H9 (cell line): Measurements from ENCODE around the gene TLE5. TPM values are rescaled to one million over a fixed set of nuclear protein-coding genes. Genes with fewer than 3 reads are reported as not detected.

Source experiments
- DNase-seq: peaks from one replicate; pipeline ENCODE4 v3.0.0-alpha.2; 2017
- H2AFZ ChIP-seq: one replicate; pipeline ENCODE4 v1.6.1; 2013; ENCODE audit warnings: mild to moderate bottlenecking, low read length, control low read depth, moderate library complexity
- H2AK5ac ChIP-seq: 2 replicates; pipeline ENCODE4 v1.6.1; 2013; ENCODE audit warnings: low read length, control low read depth, mixed read lengths; ENCODE audit not compliant: insufficient read length
- H2BK120ac ChIP-seq: one replicate; pipeline ENCODE4 v1.6.1; 2013; ENCODE audit warnings: low read depth, mild to moderate bottlenecking, low read length, control low read depth, inconsistent platforms; ENCODE audit not compliant: poor library complexity, severe bottlenecking
- H2BK12ac ChIP-seq: 2 replicates; pipeline ENCODE4 v1.6.1; 2013; ENCODE audit warnings: low read length, control low read depth, mixed read lengths, low read depth; ENCODE audit not compliant: insufficient read length
- H2BK15ac ChIP-seq: 2 replicates; pipeline ENCODE4 v1.6.1; 2013; ENCODE audit warnings: low read depth, low read length, control low read depth
- H2BK20ac ChIP-seq: one replicate; pipeline ENCODE4 v1.6.1; 2013; ENCODE audit warnings: low read depth, mild to moderate bottlenecking, low read length, control low read depth, inconsistent platforms; ENCODE audit not compliant: poor library complexity, severe bottlenecking
- H2BK5ac ChIP-seq: 2 replicates; pipeline ENCODE4 v1.6.1; 2013; ENCODE audit warnings: low read length, control low read depth, mixed read lengths; ENCODE audit not compliant: insufficient read length
- H3K14ac ChIP-seq: 2 replicates; pipeline ENCODE4 v1.6.1; 2013; ENCODE audit warnings: low read length, control low read depth; ENCODE audit not compliant: insufficient read depth
- H3K18ac ChIP-seq: 2 replicates; pipeline ENCODE4 v1.6.1; 2013; ENCODE audit warnings: low read depth, mild to moderate bottlenecking, mixed read lengths, low read length, control low read depth; ENCODE audit not compliant: insufficient read length
- H3K23ac ChIP-seq: 2 replicates; pipeline ENCODE4 v1.6.1; 2013; ENCODE audit warnings: low read length, control low read depth, mixed read lengths, low read depth; ENCODE audit not compliant: insufficient read length
- H3K23me2 ChIP-seq: 2 replicates; pipeline ENCODE4 v1.6.1; 2013; ENCODE audit warnings: low read depth, mild to moderate bottlenecking, mixed read lengths, low read length, control low read depth; ENCODE audit not compliant: insufficient read length, poor library complexity, severe bottlenecking
- H3K27ac ChIP-seq: 2 replicates; pipeline ENCODE4 v1.5.1; 2013; ENCODE audit warnings: low read length, control low read depth, mixed read lengths, low read depth; ENCODE audit not compliant: insufficient read length
- H3K27me3 ChIP-seq: 2 replicates; pipeline ENCODE4 v1.6.1; 2013; ENCODE audit warnings: low read length, control low read depth, inconsistent platforms; ENCODE audit not compliant: insufficient read depth
- H3K4ac ChIP-seq: 2 replicates; pipeline ENCODE4 v1.6.1; 2013; ENCODE audit warnings: low read depth, mild to moderate bottlenecking, control low read depth, inconsistent platforms, low read length, moderate library complexity
- H3K4me1 ChIP-seq: 2 replicates; pipeline ENCODE4 v1.6.1; 2013; ENCODE audit warnings: low read length, control low read depth, inconsistent platforms; ENCODE audit not compliant: insufficient read depth
- H3K4me2 ChIP-seq: 2 replicates; pipeline ENCODE4 v1.6.1; 2013; ENCODE audit warnings: low read length, control low read depth, mixed read lengths; ENCODE audit not compliant: insufficient read length, insufficient read depth
- H3K56ac ChIP-seq: 2 replicates; pipeline ENCODE4 v1.6.1; 2013; ENCODE audit warnings: low read depth, mild to moderate bottlenecking, mixed read lengths, low read length, control low read depth; ENCODE audit not compliant: insufficient read length
- H3K79me1 ChIP-seq: 2 replicates; pipeline ENCODE4 v1.6.1; 2013; ENCODE audit warnings: low read depth, mild to moderate bottlenecking, moderate library complexity, low read length, control low read depth, inconsistent platforms; ENCODE audit not compliant: insufficient read depth, poor library complexity, severe bottlenecking
- H3K79me2 ChIP-seq: 2 replicates; pipeline ENCODE4 v1.6.1; 2013; ENCODE audit warnings: low read length, control low read depth, inconsistent platforms; ENCODE audit not compliant: insufficient read depth
- H3K9ac ChIP-seq: 2 replicates; pipeline ENCODE4 v1.6.1; 2013; ENCODE audit warnings: low read length, control low read depth, mixed read lengths; ENCODE audit not compliant: insufficient read length; ENCODE audit errors: extremely low read depth
- H3K9me3 ChIP-seq: one replicate; pipeline ENCODE4 v1.6.1; 2013; ENCODE audit warnings: low read depth, low read length, inconsistent platforms; ENCODE audit not compliant: control insufficient read depth
- H3T11ph ChIP-seq: one replicate; pipeline ENCODE4 v1.6.1; 2013; ENCODE audit warnings: mild to moderate bottlenecking, low read length, control low read depth, inconsistent platforms
- H4K20me1 ChIP-seq: one replicate; pipeline ENCODE4 v1.6.1; 2013; ENCODE audit not compliant: control insufficient read depth, insufficient read length, insufficient read depth
- H4K5ac ChIP-seq: 2 replicates; pipeline ENCODE4 v1.6.1; 2013; ENCODE audit warnings: low read depth, mild to moderate bottlenecking, mixed read lengths, low read length, control low read depth; ENCODE audit not compliant: insufficient read length
- H4K8ac ChIP-seq: replicated peaks from 2 replicates; pipeline ENCODE4 v1.6.1; 2013; ENCODE audit warnings: low read length, control low read depth, mixed read lengths, low read depth; ENCODE audit not compliant: insufficient read length
- H4K91ac ChIP-seq: 2 replicates; pipeline ENCODE4 v1.6.1; 2013; ENCODE audit warnings: low read depth, mild to moderate bottlenecking, moderate library complexity, mixed read lengths, low read length, control low read depth; ENCODE audit not compliant: insufficient read length
- H3K27ac Mint-ChIP-seq, 3 experiments: 2 replicates in 2 of 3; 3 replicates in 1 of 3; pipeline ENCODE4 v1.8.0; 2020 to 2021; ENCODE audit warnings: mixed read lengths in 3 of 3, mild to moderate bottlenecking in 1 of 3, moderate library complexity in 1 of 3
- H3K27me3 Mint-ChIP-seq: 2 replicates; pipeline ENCODE4 v1.8.0; 2021; ENCODE audit warnings: low read depth, mild to moderate bottlenecking, moderate library complexity, mixed read lengths
- H3K36me3 Mint-ChIP-seq, 3 experiments: 2 replicates in 2 of 3; 3 replicates in 1 of 3; pipeline ENCODE4 v1.8.0; 2020 to 2021; ENCODE audit warnings: low read depth in 3 of 3, mixed read lengths in 3 of 3; ENCODE audit not compliant: insufficient read depth in 1 of 3
- H3K4me1 Mint-ChIP-seq, 2 experiments: 2 replicates each; pipeline ENCODE4 v1.8.0; 2020; ENCODE audit warnings: mixed read lengths in 2 of 2
- H3K4me3 Mint-ChIP-seq, 2 experiments: 2 replicates in 1 of 2; 3 replicates in 1 of 2; pipeline ENCODE4 v1.8.0; 2020 to 2021; ENCODE audit warnings: mild to moderate bottlenecking in 2 of 2, mixed read lengths in 2 of 2, moderate library complexity in 1 of 2
- H3K9me3 Mint-ChIP-seq, 2 experiments: 2 replicates in 1 of 2; 3 replicates in 1 of 2; pipeline ENCODE4 v1.8.0; 2020; ENCODE audit warnings: mild to moderate bottlenecking in 2 of 2, mixed read lengths in 2 of 2, moderate library complexity in 1 of 2
- WGBS: extraction: QIAGEN DNeasy Blood & Tissue Kit; methylation state at CpG from one replicate; pipeline ENCODE4 v1.1.7; 2013; ENCODE audit warnings: missing lambda C conversion rate, low lambda C conversion rate, mixed read lengths; ENCODE audit not compliant: insufficient read length; ENCODE audit errors: extremely low coverage; 5-methylcytosine and 5-hydroxymethylcytosine counted together
- total RNA-seq: library from RNA; stranded (reverse); gene quantifications from 2 replicates; pipeline ENCODE4 v1.2.1, GENCODE V29; 2021
- TF ChIP-seq, protein P1 (sequence below): fragments of 200-600 bp; sonication (generic); conservative IDR thresholded peaks from 3 replicates; pipeline ENCODE4 v1.8.0; 2021; ENCODE audit warnings: antibody characterized with exemption, mild to moderate bottlenecking

Gene TLE5
- total RNA-seq, 1 experiment from 2014 or later, result 221 TPM

DNA sequence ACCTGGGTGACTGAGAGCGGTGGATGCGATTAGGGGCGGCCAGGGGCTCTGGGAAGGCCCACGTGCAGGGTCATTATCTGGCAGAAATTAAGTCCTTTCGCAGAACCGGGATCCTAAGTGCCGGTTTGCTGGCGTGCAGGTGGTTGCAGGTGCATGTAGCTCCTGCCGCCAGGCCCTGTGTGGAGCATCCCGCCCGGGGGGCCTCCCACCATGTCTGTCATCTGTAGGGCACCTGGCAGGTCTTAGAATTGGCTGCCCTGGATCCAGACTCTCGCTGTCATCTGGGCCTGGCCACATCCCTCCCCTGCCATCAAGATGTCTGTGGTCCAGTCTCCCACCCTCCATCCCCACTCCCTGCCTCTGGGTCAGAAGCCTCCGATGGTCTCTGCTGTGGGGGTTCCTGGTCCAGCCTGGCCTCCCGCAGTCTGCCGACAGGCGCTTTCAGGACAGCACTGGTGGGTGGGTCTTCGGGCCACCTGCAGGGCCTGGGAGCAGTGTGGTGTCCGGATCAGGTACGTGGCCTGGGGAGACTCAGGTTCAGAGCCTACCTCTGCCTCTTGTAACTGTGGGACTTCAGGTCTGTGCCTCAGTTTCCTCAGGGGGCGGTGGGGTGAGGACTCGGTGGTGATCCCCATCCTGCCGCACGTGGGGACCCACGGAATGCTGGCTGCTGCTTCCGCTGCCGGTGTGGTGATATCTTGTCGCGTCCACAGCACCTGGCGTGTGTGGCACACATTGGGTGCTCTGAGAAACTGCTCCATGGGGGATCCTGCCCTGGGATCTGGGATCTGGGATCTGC lies 37.3 kb upstream of the TLE5 start:
- no peak overlapping the region for H3T11ph ChIP-seq
- no peak overlapping the region for H2BK20ac ChIP-seq
- no peaks in the 10 kb centered on the region for H3K27me3 ChIP-seq
- H3K79me2 ChIP-seq, result peaks cover 26% of the 10 kb centered on the region; the same call in 1 of the 2 replicates
- no peak overlapping the region for H3K14ac ChIP-seq
- Mint-ChIP-seq H3K36me3 (no peaks in the 10 kb centered on the region), H3K4me3 (no peak overlapping the region), H3K27ac (peak overlapping the region in 1 of 3 experiments; percentile 7; a peak in 2 of 7 replicates), H3K27me3 (no peaks in the 10 kb centered on the region), H3K9me3 (no peaks in the 10 kb centered on the region), H3K4me1 (peaks cover 16 to 23% of the 10 kb centered on the region in 2 experiments; a peak in 3 of 4 replicates)
- H3K4me2 ChIP-seq, result no peak overlapping the region
- no peak overlapping the region for H3K4ac ChIP-seq
- no peak overlapping the region for H2BK12ac ChIP-seq
- TF ChIP-seq, protein P1, sequence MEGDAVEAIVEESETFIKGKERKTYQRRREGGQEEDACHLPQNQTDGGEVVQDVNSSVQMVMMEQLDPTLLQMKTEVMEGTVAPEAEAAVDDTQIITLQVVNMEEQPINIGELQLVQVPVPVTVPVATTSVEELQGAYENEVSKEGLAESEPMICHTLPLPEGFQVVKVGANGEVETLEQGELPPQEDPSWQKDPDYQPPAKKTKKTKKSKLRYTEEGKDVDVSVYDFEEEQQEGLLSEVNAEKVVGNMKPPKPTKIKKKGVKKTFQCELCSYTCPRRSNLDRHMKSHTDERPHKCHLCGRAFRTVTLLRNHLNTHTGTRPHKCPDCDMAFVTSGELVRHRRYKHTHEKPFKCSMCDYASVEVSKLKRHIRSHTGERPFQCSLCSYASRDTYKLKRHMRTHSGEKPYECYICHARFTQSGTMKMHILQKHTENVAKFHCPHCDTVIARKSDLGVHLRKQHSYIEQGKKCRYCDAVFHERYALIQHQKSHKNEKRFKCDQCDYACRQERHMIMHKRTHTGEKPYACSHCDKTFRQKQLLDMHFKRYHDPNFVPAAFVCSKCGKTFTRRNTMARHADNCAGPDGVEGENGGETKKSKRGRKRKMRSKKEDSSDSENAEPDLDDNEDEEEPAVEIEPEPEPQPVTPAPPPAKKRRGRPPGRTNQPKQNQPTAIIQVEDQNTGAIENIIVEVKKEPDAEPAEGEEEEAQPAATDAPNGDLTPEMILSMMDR, result no peak
- no peaks in the 10 kb centered on the region for H3K9me3 ChIP-seq
- WGBS, result no CpG with 5 or more reads among the region's 29 CpGs
- DNase-seq, result no peak
- H2AK5ac ChIP-seq, result no peak overlapping the region
- H3K56ac ChIP-seq, result no peak overlapping the region
- H3K79me1 ChIP-seq, result peaks cover 19% of the 10 kb centered on the region
- H3K23ac ChIP-seq, result no peak overlapping the region
- no peak overlapping the region for H3K9ac ChIP-seq
- H2BK120ac ChIP-seq, result no peak overlapping the region
- H3K4me1 ChIP-seq, result no peaks in the 10 kb centered on the region; the same call in 1 of the 2 replicates
- no peak overlapping the region for H4K5ac ChIP-seq
- H3K27ac ChIP-seq, result no peak overlapping the region
- H2BK15ac ChIP-seq, result no peak overlapping the region
- H4K91ac ChIP-seq, result no peak overlapping the region
- H2AFZ ChIP-seq, result no peak overlapping the region
- no peak overlapping the region for H3K18ac ChIP-seq
- H4K20me1 ChIP-seq, result peaks cover 10% of the 10 kb centered on the region
- peaks cover 19% of the 10 kb centered on the region for H3K23me2 ChIP-seq
- no peak overlapping the region for H2BK5ac ChIP-seq
- no peak overlapping the region for H4K8ac ChIP-seq
